Fibroblast of upper back skin (primary cell): ENCODE measurements around the gene TMEM223.
"Not testable (repeated sequence)": the region's sequence is repeated elsewhere in the genome, so short reads cannot be mapped to it uniquely, and the experiment has no call there.

Experiments used
- DNase-seq: peaks from one replicate; pipeline ENCODE4 v3.0.0-alpha.2; 2013

Gene TMEM223

DNA sequence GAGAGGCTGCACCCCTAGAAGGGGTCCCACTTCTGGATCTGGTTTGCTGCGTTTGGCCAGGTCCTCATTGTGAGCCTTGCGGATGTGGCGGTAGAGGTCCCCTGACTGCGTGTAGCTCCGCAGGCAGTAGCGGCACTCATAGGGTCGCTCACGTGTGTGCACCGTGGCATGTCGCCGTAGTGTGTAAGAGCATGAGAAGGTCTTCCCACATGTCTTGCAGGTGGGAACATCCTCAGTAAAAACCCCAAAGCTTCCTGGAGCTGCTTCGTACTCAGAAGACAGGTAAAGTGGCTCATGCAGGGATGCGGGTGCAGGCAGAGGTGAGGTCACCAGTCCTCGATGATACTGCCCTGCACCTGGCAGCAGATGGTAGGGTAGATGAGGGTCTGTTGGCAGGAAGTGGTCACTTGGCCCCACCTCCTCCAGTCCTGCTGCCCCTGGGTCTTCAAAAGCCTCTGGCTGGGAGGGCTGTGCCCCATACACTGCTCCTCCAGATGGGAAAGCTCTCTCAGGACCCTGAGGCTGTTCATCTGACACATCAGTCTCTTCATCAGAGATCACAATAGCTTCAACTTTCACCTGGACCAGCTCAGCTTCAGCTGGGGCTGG lies 39.5 kb downstream of the TMEM223 start:
- no peak for DNase-seq

- DNase-seq, result not testable (repeated sequence)
Observed at GRCh38 chr11:62749931-62750330, 41.9 kb downstream of the TMEM223 start.

GRCh38 chr11:62747475-62748160 lies 44.2 kb downstream of the TMEM223 start:
- DNase-seq, result no peak
